B cell (primary cell): ENCODE data around the gene WDR43.

Source experiments
- EZH2 ChIP-seq: IDR thresholded peaks from 2 replicates; pipeline ENCODE4 v1.6.1; 2012; ENCODE audit warnings: borderline replicate concordance, low read depth, mild to moderate bottlenecking, moderate library complexity, low read length; ENCODE audit not compliant: insufficient read depth, poor library complexity, severe bottlenecking
- TF ChIP-seq, protein P1 (sequence below): fragments of 200-600 bp; IDR thresholded peaks from one replicate; pipeline ENCODE4 v1.8.0; 2022; ENCODE audit warnings: antibody characterized with exemption, mild to moderate bottlenecking

DNA sequence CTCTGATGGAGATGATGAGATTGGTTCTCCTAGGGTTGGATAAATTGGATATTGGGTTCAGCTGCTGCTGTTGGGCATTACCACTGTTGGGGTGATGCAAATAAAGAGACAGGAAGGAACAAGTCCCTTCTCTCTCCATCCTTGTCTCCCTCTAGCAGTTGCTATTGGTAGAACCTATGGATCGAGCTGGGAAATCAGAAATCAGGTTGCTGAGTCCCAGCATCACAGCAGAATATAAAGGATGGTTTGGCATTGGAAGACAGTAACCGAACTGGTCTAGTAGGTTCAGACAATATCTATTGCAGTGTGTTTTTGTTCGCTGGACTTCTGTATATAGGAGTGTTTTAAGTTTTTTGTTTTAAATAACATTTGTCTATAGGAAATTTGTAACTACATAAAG lies 8.1 kb downstream of the WDR43 start:
- TF ChIP-seq, protein P1, sequence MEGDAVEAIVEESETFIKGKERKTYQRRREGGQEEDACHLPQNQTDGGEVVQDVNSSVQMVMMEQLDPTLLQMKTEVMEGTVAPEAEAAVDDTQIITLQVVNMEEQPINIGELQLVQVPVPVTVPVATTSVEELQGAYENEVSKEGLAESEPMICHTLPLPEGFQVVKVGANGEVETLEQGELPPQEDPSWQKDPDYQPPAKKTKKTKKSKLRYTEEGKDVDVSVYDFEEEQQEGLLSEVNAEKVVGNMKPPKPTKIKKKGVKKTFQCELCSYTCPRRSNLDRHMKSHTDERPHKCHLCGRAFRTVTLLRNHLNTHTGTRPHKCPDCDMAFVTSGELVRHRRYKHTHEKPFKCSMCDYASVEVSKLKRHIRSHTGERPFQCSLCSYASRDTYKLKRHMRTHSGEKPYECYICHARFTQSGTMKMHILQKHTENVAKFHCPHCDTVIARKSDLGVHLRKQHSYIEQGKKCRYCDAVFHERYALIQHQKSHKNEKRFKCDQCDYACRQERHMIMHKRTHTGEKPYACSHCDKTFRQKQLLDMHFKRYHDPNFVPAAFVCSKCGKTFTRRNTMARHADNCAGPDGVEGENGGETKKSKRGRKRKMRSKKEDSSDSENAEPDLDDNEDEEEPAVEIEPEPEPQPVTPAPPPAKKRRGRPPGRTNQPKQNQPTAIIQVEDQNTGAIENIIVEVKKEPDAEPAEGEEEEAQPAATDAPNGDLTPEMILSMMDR = no peak
- no peak for TF ChIP-seq EZH2
